ENCODE measurements around the gene FBXL4.

DNA sequence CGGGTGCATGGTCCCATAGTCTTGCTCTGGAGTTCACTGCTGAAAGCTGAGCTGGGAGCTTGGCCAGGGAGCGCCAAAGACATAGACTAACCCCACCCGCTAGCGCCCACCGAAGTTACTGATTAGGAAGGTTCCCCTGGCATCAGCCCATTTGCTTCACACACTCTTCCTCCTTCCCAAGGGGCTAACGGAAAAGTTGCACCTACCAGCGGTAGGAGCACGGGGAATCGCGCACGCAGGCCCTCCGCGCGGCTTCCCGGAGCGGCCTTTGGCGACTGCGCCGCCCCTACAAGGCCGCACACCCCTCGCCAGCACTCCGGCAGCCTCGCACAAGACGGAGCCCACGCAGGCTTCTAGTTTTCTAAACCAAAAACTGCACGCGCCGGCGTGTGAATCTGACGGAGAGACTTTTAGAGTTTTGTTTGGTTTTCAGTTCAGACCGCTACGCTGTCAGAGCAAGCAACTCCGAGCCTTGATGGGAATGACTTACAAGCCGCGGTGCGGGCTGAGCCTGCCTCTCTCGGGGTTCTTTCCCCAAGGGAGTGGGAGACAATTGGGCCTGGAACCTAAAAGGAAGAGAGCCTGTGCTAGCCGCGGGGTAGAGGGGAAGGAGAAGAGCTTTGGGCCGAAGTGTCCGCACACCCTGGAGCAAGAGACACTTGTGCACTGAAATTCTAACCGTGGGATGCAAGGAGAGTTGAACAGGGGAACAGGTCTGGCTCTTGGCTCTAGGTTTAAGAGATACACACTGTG, 114.3 kb downstream of the FBXL4 start:
- TF ChIP-seq TAF1 (IDR thresholded peaks at IDR 0.05; ENCODE audit: borderline replicate concordance, insufficient read depth, low read length) (no peak), POLR2AphosphoS5 (IDR thresholded peaks at IDR 0.05; ENCODE audit: low read depth, low read length) (no peak), SIN3A (IDR thresholded peaks at IDR 0.05; ENCODE audit: borderline replicate concordance, insufficient read depth, low read length) (no peak)
- TF ChIP-seq, protein P1, sequence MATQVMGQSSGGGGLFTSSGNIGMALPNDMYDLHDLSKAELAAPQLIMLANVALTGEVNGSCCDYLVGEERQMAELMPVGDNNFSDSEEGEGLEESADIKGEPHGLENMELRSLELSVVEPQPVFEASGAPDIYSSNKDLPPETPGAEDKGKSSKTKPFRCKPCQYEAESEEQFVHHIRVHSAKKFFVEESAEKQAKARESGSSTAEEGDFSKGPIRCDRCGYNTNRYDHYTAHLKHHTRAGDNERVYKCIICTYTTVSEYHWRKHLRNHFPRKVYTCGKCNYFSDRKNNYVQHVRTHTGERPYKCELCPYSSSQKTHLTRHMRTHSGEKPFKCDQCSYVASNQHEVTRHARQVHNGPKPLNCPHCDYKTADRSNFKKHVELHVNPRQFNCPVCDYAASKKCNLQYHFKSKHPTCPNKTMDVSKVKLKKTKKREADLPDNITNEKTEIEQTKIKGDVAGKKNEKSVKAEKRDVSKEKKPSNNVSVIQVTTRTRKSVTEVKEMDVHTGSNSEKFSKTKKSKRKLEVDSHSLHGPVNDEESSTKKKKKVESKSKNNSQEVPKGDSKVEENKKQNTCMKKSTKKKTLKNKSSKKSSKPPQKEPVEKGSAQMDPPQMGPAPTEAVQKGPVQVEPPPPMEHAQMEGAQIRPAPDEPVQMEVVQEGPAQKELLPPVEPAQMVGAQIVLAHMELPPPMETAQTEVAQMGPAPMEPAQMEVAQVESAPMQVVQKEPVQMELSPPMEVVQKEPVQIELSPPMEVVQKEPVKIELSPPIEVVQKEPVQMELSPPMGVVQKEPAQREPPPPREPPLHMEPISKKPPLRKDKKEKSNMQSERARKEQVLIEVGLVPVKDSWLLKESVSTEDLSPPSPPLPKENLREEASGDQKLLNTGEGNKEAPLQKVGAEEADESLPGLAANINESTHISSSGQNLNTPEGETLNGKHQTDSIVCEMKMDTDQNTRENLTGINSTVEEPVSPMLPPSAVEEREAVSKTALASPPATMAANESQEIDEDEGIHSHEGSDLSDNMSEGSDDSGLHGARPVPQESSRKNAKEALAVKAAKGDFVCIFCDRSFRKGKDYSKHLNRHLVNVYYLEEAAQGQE (IDR thresholded peaks at IDR 0.05; ENCODE audit: insufficient read depth in 1 of 2, low read depth in 2 of 2, low read length in 2 of 2): no peak

Data from PFSK-1 (cell line).